Endothelial cell of umbilical vein (primary cell): Measurements from ENCODE around the gene FRZB. TPM values are rescaled to one million over a fixed set of nuclear protein-coding genes. Genes with fewer than 3 reads are reported as not detected.

Experiments used
- BruUV-seq: library from RNA; stranded (reverse); fragments of 400-500 nt; replicated peaks from 2 replicates; lab custom pipeline; 2021; lab: Mats Ljungman, UMichigan
- CTCF ChIA-PET: fragments of 300-600, 350-600 bp; sonication (Branson Sonifier 250); formaldehyde crosslinking; loops from one replicate; lab custom pipeline; 2021; ENCODE audit warnings: antibody characterized with exemption, inconsistent platforms; lab: Charles Lee
- POLR2A ChIA-PET: fragments of 300-600, 350-600 bp; sonication (Branson Sonifier 250); formaldehyde crosslinking; loops from one replicate; lab custom pipeline; 2021; ENCODE audit warnings: antibody characterized with exemption, inconsistent platforms; lab: Charles Lee
- DNase-seq: peaks from one replicate; pipeline ENCODE4 v3.0.0-alpha.2; 2011; ENCODE audit warnings: low read depth, low spot score
- FAIRE-seq: peaks from 2 replicates; lab custom pipeline; 2011; peaks lifted over from hg19 to GRCh38; lab: Jason Lieb, UNC
- H2AFZ ChIP-seq: 2 replicates; pipeline ENCODE4 v1.6.0; 2012; ENCODE audit warnings: low read depth, low read length, control low read depth, inconsistent platforms
- H3K27ac ChIP-seq: 2 replicates; pipeline ENCODE4 v1.5.1; 2011; ENCODE audit warnings: low read depth, mild to moderate bottlenecking, control low read depth, low read length, moderate library complexity; ENCODE audit not compliant: insufficient read depth
- H3K27me3 ChIP-seq, 2 experiments: 2 replicates each; pipeline versions ENCODE4 v1.6.0 to v1.6.1; 2011; ENCODE audit warnings: low read length in 2 of 2, mixed read lengths in 1 of 2; ENCODE audit not compliant: control insufficient read depth in 2 of 2, insufficient read depth in 2 of 2
- H3K36me3 ChIP-seq, 2 experiments: 2 replicates in 1 of 2; 3 replicates in 1 of 2; pipeline ENCODE4 v1.5.1; 2011; ENCODE audit warnings: low read length in 2 of 2, mild to moderate bottlenecking in 1 of 2, moderate library complexity in 1 of 2; ENCODE audit not compliant: control insufficient read depth in 2 of 2, insufficient read depth in 2 of 2; ENCODE audit errors: extremely low read depth in 1 of 2
- H3K4me1 ChIP-seq: 3 replicates; pipeline ENCODE4 v1.5.1; 2011; ENCODE audit warnings: mild to moderate bottlenecking, low read length; ENCODE audit not compliant: control insufficient read depth, insufficient read depth; ENCODE audit errors: extremely low read depth
- H3K4me2 ChIP-seq: 2 replicates; pipeline ENCODE4 v1.6.1; 2011; ENCODE audit warnings: low read length, control low read depth, mixed read lengths; ENCODE audit not compliant: insufficient read depth
- H3K4me3 ChIP-seq, 3 experiments: fragments of 200-600 bp in 1 of 3; sonication (generic), shearing (Covaris generic) in 1 of 3; replicated peaks in 1 of 3; 2 replicates each; pipeline ENCODE4 v1.5.1; 2011 to 2016; ENCODE audit warnings: control low read depth in 3 of 3, low read length in 3 of 3, mild to moderate bottlenecking in 2 of 3, inconsistent platforms in 1 of 3, low read depth in 1 of 3, moderate library complexity in 1 of 3; ENCODE audit not compliant: insufficient read depth in 1 of 3
- H3K79me2 ChIP-seq: 2 replicates; pipeline ENCODE4 v1.6.0; 2012; ENCODE audit warnings: low read length, inconsistent platforms; ENCODE audit not compliant: control insufficient read depth, insufficient read depth
- H3K9ac ChIP-seq: replicated peaks from 2 replicates; pipeline ENCODE3; 2011; ENCODE audit warnings: low read length, control low read depth; ENCODE audit not compliant: insufficient read depth; ENCODE audit errors: extremely low read depth
- H3K9me1 ChIP-seq: replicated peaks from 3 replicates; pipeline ENCODE4 v1.6.0; 2011; ENCODE audit warnings: mild to moderate bottlenecking, low read length; ENCODE audit not compliant: control insufficient read depth, insufficient read depth; ENCODE audit errors: extremely low read depth
- H3K9me3 ChIP-seq: replicated peaks from 2 replicates; pipeline ENCODE4 v1.5.1; 2012; ENCODE audit warnings: low read length, inconsistent platforms; ENCODE audit not compliant: control insufficient read depth, insufficient read depth
- H4K20me1 ChIP-seq: replicated peaks from 2 replicates; pipeline ENCODE3; 2011; ENCODE audit warnings: mild to moderate bottlenecking, low read length; ENCODE audit not compliant: control insufficient read depth, insufficient read depth; ENCODE audit errors: extremely low read depth
- CTCF ChIP-seq, 2 donors: IDR thresholded peaks; 1 replicate in 1 of 2; 2 replicates in 1 of 2; pipeline ENCODE4 v1.5.1; 2011; ENCODE audit warnings: low read length in 2 of 2, mild to moderate bottlenecking in 2 of 2, moderate library complexity in 2 of 2, control low read depth in 1 of 2, inconsistent platforms in 1 of 2, low read depth in 1 of 2; ENCODE audit not compliant: insufficient read depth in 1 of 2; ENCODE audit errors: extremely low read depth in 1 of 2
- EZH2 ChIP-seq: IDR thresholded peaks from 2 replicates; pipeline ENCODE4 v1.6.1; 2012; ENCODE audit warnings: borderline replicate concordance, low read depth, mild to moderate bottlenecking, moderate library complexity, low read length, inconsistent platforms; ENCODE audit not compliant: severe bottlenecking
- FOS ChIP-seq: IDR thresholded peaks from 2 replicates; pipeline ENCODE4 v1.6.1; 2011; ENCODE audit warnings: mild to moderate bottlenecking, low read length, moderate library complexity, borderline replicate concordance; ENCODE audit not compliant: insufficient read depth
- GATA2 ChIP-seq: IDR thresholded peaks from 2 replicates; pipeline ENCODE4 v1.7.0; 2011; ENCODE audit warnings: low read depth, mild to moderate bottlenecking, moderate library complexity, mixed read lengths, low read length; ENCODE audit not compliant: insufficient read length, insufficient read depth
- JUN ChIP-seq: IDR thresholded peaks from 2 replicates; pipeline ENCODE4 v1.6.1; 2011; ENCODE audit warnings: borderline replicate concordance, low read depth; ENCODE audit not compliant: insufficient read length, insufficient read depth
- MAX ChIP-seq: IDR thresholded peaks from 2 replicates; pipeline ENCODE4 v1.6.1; 2011; ENCODE audit not compliant: insufficient read depth, insufficient read length
- MYC ChIP-seq: IDR thresholded peaks from one replicate; pipeline ENCODE4 v1.6.1; 2011; ENCODE audit warnings: mild to moderate bottlenecking, low read depth, low read length
- POLR2A ChIP-seq: IDR thresholded peaks from 2 replicates; pipeline ENCODE4 v1.6.1; 2012; ENCODE audit warnings: low read depth, mild to moderate bottlenecking, control low read depth, low read length
- POLR2AphosphoS5 ChIP-seq: IDR thresholded peaks from 2 replicates; pipeline ENCODE4 v1.6.1; 2012; ENCODE audit warnings: low read depth, mild to moderate bottlenecking, control low read depth, low read length, moderate library complexity; ENCODE audit not compliant: insufficient read depth
- dilution Hi-C: fragments of 300-500 bp; cut with MboI; formaldehyde crosslinking; loops from one replicate; pipeline ENCODE4 v1.15.0; 2019; ENCODE audit warnings: low sequenced_read_pairs; ENCODE audit not compliant: extremely low pct_ligation_motif_present
- intact Hi-C: fragments of 100-400 bp; cut with micrococcal nuclease; formaldehyde crosslinking; loops from one replicate; pipeline ENCODE4 v1.10.0; 2022
- polyA plus RNA-seq, 4 experiments: library from polyadenylated mRNA; depleted of rRNA in 3 of 4; stranded (reverse) in 3 of 4; unstranded in 1 of 4; fragments of >200 nt; gene quantifications; 2 replicates each; pipeline versions ENCODE4 v1.2.1 to v1.2.3, GENCODE V29; 2011 to 2012; ENCODE audit warnings: missing spikeins in 1 of 4
- total RNA-seq: library from RNA; stranded (reverse); gene quantifications from 2 replicates; pipeline ENCODE4 v1.2.3, GENCODE V29; 2021

Gene FRZB
- total and polyA plus RNA-seq, 2 donors (not counting 3 experiments of a cell fraction or from before 2014, with no cell fraction given): 0.04 TPM; not detected in 1

DNA sequence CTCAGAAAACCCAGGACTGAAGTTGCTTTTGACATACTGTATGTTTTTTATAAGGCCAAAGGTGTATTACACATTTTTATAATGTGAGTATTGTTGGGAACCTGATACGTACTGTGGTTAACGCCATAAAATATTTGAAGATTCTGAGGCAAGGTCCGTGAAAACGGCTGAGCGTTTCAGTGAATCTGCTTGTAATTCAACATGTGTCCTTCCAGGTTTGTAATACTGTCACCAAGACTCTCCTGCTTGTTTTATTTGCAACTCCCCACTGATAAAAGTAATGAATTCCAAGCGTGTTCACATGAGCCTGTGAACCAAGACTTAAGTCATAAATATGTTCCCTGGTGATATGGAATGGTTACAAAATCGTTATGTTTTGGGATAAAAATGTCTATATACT is 23.9 kb upstream of the FRZB start:
- H3K36me3 ChIP-seq: no peaks in the 10 kb centered on the region
- H4K20me1 ChIP-seq: no peaks in the 10 kb centered on the region
- H3K4me2 ChIP-seq: no peak overlapping the region
- no peak overlapping the region for H3K27ac ChIP-seq
- no peak for DNase-seq
- H3K4me1 ChIP-seq: no peaks in the 10 kb centered on the region
- H3K4me3 ChIP-seq: no peak overlapping the region
- no peak overlapping the region for H3K9ac ChIP-seq
- no peaks in the 10 kb centered on the region for H3K9me1 ChIP-seq
- H3K27me3 ChIP-seq: no peaks in the 10 kb centered on the region
- no peak for FAIRE-seq
- no peaks in the 10 kb centered on the region for H3K9me3 ChIP-seq
- TF ChIP-seq POLR2AphosphoS5: no peak
- TF ChIP-seq POLR2A: no peak
- no peak for TF ChIP-seq MYC
- dilution Hi-C loops (no loop called here), intact Hi-C loops (no loop called here)
- ChIA-PET CTCF (no interaction called here), POLR2A (no interaction called here)
- BruUV-seq: no TSS peak
- no peaks in the 10 kb centered on the region for H3K79me2 ChIP-seq
- H2AFZ ChIP-seq: no peak overlapping the region

GRCh38 chr2:182887753-182888415 is 21.4 kb upstream of the FRZB start:
- DNase-seq: no peak
- Histone ChIP-seq H3K9ac (no peak overlapping the region), H3K79me2 (no peaks in the 10 kb centered on the region), H3K9me1 (no peaks in the 10 kb centered on the region), H3K36me3 (no peaks in the 10 kb centered on the region), H3K9me3 (no peaks in the 10 kb centered on the region), H3K27me3 (no peaks in the 10 kb centered on the region), H3K4me1 (no peaks in the 10 kb centered on the region), H3K4me3 (no peak overlapping the region), H4K20me1 (no peaks in the 10 kb centered on the region), H3K27ac (no peak overlapping the region), H3K4me2 (no peak overlapping the region), H2AFZ (no peak overlapping the region)
- TF ChIP-seq JUN (no peak), CTCF (IDR thresholded peaks at IDR 0.05; ENCODE audit: extremely low read depth in 1 of 2, insufficient read depth in 1 of 2, low read depth in 1 of 2, low read length in 2 of 2) (no peak), POLR2A (no peak), GATA2 (no peak), MAX (no peak), FOS (no peak), EZH2 (no peak), POLR2AphosphoS5 (no peak), MYC (no peak)
- dilution Hi-C loops (no loop called here), intact Hi-C loops (no loop called here)
- CTCF ChIA-PET: no interaction called here
- POLR2A ChIA-PET: no interaction called here
- no peak for FAIRE-seq
- no TSS peak for BruUV-seq
